Pulmonary artery endothelial cell (primary cell): Measurements from ENCODE around the gene DOCK1. TPM values are rescaled to one million over a fixed set of nuclear protein-coding genes. Genes with fewer than 3 reads are reported as not detected.

Experiments
- DNase-seq: peaks from one replicate; pipeline ENCODE4 v3.0.0-alpha.2; 2011; ENCODE audit warnings: low read depth, low spot score
- total RNA-seq: library from RNA; depleted of rRNA; stranded (reverse); fragments of >200 nt; gene quantifications from 2 replicates; pipeline ENCODE4 v1.2.3, GENCODE V29; 2014

The DOCK1 gene
- total RNA-seq, 1 donor from 2014 or later = 74.0 TPM

- no peak for DNase-seq
Measured at GRCh38 chr10:127203067-127203466, 297.8 kb downstream of the DOCK1 start.

DNA sequence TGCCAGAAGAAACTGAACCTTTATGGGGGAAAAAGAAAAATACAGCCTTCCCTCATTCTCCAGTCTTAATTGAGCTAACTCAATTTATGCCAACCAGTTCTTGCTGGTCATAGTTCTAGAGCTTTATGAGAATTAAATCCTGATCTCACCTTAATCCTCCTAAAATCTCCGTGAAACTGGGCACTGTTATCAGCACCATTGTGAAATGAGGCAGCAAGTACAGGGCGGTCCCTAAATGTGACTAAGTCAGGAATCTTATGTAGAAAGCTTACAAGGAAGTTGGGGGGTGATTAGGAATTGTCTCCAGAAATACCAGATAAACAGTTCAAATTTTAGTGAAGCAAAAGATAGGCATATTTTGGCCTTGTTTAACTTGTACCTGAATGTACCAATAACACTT is 301.9 kb downstream of the DOCK1 start:
- no peak for DNase-seq

GRCh38 chr10:127210936-127211466 is 305.8 kb downstream of the DOCK1 start:
- no peak for DNase-seq

DNA sequence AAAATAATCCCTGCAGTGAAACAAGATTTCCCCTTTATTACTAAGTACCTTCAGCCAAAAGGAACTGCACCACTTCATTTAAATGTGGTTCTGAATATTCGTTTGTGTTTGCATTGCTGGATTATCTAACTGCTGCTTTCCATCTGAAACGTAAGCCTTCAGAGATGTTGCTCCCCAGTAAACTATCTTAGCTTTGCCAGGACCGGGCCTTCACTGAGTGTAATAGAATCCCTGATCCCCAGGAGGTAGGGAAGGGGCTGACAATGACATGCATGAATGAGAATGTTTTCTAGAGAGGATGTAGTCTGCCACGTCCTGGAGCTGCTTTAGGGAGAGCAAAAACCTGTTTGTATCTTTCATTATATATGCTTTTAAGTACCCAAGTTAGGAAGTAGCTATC is 310.6 kb downstream of the DOCK1 start:
- DNase-seq = no peak

GRCh38 chr10:127216274-127216673 is 311.0 kb downstream of the DOCK1 start:
- DNase-seq = no peak

GRCh38 chr10:127216786-127217185 is 311.6 kb downstream of the DOCK1 start:
- no peak for DNase-seq

GRCh38 chr10:127218658-127219057 is 313.4 kb downstream of the DOCK1 start:
- no peak for DNase-seq

- DNase-seq = no peak
Measured at GRCh38 chr10:127221281-127221680, 316.1 kb downstream of the DOCK1 start.

DNA sequence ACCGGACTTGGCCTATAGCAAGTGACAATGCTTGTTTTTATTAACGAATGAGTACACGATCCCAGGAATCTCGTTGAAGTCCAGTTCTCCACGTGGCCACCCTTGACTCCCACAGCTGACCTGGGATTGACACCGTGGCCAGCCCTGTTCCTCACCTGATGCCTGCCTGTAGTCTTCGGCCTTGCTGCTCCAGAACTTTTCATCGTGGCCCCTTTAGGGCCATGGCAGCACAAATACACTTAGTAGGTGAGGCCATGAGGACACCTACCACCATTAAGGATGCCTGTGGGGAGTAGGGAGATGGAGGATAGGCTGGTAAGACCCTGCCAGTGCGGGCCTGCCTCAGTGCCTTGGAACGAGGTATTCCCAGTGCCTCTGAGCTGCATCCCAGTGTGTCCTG is 321.8 kb downstream of the DOCK1 start:
- DNase-seq = no peak

DNA sequence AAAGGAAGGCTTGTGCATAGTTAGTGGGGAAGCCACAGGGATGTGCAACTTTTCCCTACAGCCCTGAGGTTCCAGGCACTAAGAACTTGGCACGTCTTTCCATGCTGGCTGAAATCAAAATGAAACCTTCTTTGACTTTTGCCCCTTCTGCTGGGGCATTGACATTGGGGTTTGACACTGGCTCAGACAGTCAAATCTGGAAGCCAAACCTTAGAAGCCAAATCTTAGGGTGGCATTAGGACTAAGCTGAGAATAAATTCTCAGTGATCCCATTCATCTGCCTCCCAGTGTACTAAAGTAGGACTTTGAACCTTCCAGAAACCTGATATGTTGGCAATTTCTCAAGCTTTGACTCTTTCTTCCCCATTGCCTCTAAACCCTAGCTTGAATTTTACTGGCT is 322.4 kb downstream of the DOCK1 start:
- DNase-seq = no peak

GRCh38 chr10:127228195-127228787 is 323.1 kb downstream of the DOCK1 start:
- no peak for DNase-seq

DNA sequence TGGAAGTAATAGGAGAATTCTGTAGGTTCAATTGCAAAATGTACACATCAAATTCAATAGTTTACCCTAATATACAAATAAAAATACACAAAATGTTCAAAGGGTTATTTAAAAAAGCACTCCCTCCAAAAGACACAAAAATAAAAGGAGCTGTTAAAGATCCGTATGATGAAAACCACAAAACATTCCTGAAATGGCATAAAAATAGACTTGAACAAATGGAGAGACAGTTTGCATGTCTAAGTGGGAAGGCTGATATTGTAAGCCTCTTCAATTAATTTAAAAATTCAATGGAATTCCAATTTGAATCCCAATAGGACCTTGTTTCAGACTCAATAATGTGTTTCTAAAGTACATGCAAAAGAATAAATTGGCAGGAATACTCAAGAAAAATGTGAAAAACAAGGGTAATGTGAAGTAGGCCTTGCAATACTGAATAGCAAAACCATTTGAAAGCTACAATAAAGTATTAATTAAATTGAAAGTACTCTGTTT is 329.1 kb downstream of the DOCK1 start:
- no peak for DNase-seq

DNA sequence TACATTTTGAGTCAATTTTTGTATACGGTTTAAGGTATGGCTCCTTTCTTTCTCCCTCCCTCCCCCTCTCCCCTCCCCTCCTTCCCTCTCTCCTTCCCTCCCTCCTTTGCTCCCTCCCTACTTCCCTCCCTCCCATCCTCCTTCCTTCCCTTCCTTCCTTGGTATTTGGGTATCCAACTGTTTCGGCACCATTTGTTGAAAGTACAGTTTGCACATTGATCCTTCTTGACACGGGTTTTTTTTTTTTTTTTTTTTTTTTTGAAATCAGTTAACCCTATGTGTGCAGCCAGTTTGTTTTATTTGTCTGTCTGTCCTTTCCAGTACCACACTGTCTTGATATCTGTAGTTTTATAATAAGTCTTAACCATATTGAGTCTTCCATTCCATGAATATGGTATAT is 331.0 kb downstream of the DOCK1 start:
- DNase-seq = no peak

DNA sequence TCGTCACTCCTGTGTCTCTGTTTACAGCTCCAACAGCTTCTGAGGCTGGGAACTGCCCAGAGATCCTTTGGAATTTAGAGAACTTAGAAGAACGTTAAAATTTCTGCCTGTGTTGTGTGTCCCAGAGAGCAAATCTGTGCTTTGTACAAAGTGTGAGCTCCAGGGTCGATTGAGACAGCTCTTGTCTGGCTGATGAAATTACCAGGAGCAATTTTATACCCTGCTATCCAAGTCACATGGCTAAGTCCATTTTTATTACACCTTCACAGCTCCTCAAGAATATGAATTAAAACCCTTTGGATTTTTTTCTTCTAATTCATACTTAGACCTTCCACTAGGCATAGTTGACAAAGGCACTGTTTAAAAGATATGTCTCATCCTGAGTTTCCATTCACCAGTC is 337.7 kb downstream of the DOCK1 start:
- DNase-seq = no peak

DNA sequence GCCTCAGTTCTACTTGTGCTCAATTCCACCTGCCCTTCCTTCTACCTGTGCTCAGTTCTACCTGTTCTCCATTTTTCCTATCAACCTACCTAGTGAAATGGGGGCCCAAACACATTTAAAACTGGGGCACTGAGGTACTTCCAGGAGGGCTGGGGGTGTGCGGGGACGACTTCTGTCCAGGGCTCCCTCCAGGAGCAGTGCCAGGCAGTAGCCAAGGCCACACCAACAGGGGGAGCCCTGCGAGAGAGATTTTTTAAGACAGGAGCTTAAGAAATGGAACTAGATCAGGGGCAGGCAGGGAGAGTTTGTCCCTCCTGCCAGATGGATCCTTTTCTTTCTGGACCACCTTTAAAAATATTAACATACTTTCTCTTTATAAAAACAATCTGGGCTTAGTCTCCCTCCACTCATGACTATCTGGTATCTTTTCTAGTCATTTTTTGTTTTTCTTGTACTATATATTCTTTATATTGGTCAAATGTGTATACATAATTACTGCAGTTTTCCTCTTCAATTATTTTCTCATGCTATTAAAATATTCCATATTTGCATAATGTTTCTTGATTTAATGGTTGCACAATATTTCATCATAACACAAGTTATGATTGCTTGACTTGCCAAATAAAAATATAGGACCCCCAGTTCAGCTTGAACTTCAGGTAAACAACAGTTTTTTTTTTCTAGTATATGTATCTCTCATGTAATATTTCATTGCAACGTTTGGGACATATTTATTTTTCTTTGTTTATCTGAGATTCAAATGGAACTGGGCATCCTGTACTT is 338.5 kb downstream of the DOCK1 start:
- DNase-seq = peak; percentile 4

DNA sequence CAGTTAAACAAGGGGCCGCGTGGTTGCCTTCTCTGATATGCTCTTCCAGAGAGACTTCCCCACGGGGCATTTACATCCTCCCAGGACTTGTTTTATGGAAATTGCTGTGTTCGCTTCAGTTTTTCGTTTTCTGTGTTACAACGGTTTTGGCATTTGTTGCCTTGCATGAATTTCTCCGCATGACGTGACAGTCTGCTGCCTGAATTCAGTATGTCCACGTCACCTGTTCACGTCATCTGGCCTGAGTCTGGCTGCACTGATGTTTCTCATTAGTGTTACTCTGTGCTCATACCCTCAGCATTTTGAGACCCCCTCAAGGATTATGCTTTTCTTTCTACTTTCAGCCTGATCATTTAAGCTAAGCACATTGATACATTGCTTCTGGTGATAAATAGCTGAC is 340.2 kb downstream of the DOCK1 start:
- DNase-seq = no peak

- DNase-seq = no peak
Measured at GRCh38 chr10:127250031-127250430, 344.8 kb downstream of the DOCK1 start.

DNA sequence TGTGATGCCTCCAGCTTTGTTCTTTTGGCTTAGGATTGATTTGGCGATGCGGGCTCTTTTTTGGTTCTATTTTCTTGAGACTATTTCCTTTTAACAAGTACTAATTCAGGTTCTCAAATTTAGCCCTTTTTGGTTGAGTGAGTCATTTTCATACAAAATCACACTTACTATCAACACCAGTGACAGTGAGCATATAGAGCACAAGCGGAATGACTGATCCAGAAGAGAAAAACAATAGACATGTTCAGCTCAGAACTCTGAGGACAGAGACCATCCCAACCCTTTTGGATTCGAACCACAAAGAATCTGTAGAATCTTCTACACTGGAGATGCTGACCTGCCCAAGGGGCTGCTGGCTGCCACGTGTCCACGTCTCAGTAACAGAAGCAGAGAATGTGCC is 347.6 kb downstream of the DOCK1 start:
- DNase-seq = no peak

DNA sequence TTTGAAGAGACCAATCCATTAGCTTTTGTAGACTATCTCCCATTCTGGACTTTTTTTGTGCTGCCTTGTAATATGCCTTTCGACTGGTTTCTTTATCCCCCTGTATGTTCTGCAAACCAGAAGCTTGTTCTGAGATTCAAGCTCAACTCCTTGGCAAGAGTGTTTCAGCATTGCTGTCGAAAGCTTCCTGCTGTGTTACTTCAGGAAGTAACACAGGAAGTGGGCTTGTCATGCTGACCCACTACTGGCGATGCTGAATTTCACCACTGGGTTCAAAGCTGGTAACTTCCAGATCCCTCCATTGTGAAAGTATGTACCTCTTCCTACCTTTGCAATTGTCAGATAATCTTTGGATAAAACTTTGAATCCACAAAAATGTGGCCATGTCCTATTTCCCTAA is 349.0 kb downstream of the DOCK1 start:
- DNase-seq = no peak

- no peak for DNase-seq
Measured at GRCh38 chr10:127257395-127257794, 352.2 kb downstream of the DOCK1 start.

DNA sequence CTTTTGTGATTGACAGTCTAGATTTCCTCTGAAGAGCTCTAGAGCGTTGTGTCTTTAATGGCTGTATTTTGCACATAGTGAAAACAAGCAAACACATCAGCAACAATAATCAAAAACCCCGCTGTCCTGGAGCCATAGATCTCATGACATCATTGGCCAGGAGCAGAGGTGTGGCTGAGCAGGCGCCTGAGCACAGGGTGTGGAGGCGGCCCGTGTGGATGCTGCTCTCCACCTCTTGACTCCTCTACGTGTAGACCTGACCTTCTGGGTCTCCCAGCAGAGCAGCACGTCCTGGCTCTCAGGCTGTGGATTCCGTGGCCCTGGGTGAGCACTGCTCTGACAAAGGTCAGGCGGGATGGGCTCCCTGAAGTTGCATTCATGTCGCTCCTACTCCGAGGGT is 354.1 kb downstream of the DOCK1 start:
- no peak for DNase-seq

- no peak for DNase-seq
Measured at GRCh38 chr10:127262606-127263005, 357.4 kb downstream of the DOCK1 start.

DNA sequence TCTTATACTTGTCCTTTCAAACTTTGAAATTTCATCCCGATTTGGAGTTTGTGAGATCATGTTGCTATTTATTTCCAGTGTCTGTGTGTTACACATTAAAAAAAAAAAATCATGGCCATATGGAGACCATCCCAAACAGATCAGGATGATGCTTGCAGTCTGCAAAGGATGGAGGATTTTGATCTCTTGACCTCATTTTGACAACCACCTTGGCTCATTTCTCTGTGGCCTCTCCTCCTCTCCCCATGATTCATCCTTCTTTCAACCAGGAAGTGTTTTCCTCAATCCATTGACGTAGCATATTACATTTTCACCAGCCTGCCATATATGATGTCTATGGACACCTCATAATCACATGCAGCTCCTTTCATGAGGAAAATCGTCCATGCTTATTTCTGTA is 360.1 kb downstream of the DOCK1 start:
- DNase-seq = no peak
